ENCODE measurements around the gene SAMD4B.

Gene SAMD4B

DNA sequence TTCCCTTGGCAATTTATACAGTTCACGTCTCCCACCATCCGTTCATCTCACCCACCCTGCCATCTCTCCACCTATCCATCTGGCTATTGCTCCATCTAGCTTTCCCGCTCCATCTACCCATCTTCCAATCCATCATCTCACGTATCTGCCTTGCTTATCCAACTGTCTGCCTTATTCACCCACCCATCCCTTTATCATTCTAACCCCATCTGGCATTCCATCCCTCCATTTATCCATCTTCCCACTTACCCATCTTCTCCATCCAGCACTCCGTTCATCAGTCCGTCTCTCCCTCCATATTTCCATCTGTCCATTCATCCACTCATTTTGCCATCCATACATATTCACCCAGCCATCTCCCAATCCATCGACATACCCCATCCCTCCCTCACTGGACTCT lies 83.5 kb downstream of the SAMD4B start:
- H3K4me3 ChIP-seq = no peak overlapping the region
- H3K4me1 ChIP-seq = peaks cover under 1% of the 10 kb centered on the region
- DNase-seq (ENCODE audit: low spot score in 2 of 2) = no peak
- H3K9me3 ChIP-seq = no peaks in the 10 kb centered on the region
- H3K27me3 ChIP-seq (ENCODE audit: low read depth) = no peaks in the 10 kb centered on the region
- H3K36me3 ChIP-seq (replicated peaks) = peaks cover 26% of the 10 kb centered on the region
- in situ Hi-C loops (cut with MboI; ENCODE audit: low sequenced_read_pairs) = no loop called here

DNA sequence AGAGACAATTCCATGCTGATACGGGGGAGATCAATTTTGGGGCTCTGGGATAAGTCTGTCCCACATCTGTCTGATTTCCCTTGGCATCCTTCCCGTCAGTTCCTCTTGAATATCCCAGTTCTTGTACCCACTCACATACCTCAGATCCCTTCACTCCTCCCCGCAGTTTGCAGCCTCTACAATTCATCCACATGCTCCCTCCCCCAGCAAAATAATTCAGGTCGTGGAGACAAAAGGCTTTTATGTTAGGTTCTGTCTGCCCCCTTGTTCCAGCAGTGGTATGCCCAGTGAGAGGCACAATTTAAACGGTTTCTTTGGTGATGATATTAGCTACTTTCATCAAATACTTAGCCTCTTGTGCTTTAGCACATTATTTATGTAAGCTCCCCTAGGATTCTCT lies 83.9 kb downstream of the SAMD4B start:
- no peaks in the 10 kb centered on the region for H3K9me3 ChIP-seq
- no peak overlapping the region for H3K4me3 ChIP-seq
- H3K36me3 ChIP-seq (replicated peaks) = peaks cover 25% of the 10 kb centered on the region
- peaks cover 4% of the 10 kb centered on the region for H3K4me1 ChIP-seq
- H3K27me3 ChIP-seq (ENCODE audit: low read depth) = no peaks in the 10 kb centered on the region
- DNase-seq (ENCODE audit: low spot score in 2 of 2) = no peak
- in situ Hi-C loops (cut with MboI; ENCODE audit: low sequenced_read_pairs) = no loop called here

DNA sequence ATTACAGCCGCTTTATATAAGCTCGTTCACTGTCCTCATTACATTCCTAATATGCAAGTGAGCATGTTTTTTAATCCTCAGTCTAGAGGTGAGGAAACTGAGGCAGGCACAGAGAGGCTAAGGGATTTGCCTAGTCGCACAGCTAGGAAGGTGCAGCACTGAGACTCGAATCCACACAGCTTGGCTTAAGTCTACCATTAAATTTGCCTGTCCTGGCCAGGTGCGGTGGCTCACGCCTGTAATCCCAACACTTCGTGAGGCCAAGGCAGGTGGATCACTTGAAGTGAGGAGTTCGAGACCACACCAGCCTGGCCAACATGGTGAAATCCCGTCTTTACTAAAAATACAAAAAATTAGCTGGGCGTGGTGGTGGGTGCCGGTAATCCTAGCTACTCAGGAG lies 85.5 kb downstream of the SAMD4B start:
- in situ Hi-C loops (cut with MboI; ENCODE audit: low sequenced_read_pairs) = no loop called here
- Histone ChIP-seq H3K36me3 (replicated peaks) (peaks cover 24% of the 10 kb centered on the region), H3K27me3 (ENCODE audit: low read depth) (no peaks in the 10 kb centered on the region), H3K4me1 (peaks cover 6% of the 10 kb centered on the region), H3K9me3 (no peaks in the 10 kb centered on the region), H3K4me3 (no peak overlapping the region)
- no peak for DNase-seq (ENCODE audit: low spot score in 2 of 2)

DNA sequence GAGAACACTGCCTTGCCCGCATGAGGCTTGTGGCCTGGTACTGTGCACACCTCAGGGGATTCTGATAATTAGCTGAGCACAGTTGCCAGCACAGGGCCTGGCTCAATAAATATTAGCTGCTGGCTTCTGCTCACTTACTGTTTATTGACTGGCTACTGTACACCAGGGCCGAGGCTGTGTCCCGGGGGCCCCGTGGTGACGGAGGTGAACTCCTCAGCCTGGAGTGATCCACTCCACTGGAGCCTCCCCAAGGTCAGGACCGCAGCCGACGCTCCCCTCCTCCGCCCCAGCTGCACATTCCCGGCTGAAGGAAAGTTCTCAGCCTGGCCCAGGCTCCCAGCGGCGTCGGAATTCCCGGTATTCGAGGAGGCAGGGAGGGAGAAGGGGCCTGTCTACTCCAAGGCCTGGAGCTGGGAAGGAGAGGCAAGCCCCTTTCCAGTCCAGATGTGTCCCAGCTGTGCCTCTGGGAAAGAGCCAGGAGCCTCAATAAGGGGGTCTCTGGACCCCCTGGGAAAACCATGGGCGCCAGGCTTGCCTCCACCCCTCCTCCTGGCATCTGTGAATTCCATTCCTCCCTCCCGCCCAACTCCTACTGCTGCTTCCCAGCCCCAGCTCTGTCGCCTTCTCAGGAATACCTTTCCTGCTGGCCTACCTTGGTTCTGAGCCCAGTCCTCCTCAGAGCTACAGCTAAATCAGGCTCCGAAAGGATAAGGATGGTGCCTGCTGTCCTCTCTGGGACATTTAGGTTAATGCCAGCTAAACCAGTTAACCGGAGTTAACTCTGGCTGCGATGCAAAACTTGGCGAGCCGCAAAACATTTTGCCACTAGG lies 86.3 kb downstream of the SAMD4B start:
- H3K36me3 ChIP-seq (replicated peaks) = peaks cover 27% of the 10 kb centered on the region
- in situ Hi-C loops (cut with MboI; ENCODE audit: low sequenced_read_pairs) = no loop called here
- no peaks in the 10 kb centered on the region for H3K9me3 ChIP-seq
- H3K27me3 ChIP-seq (ENCODE audit: low read depth) = no peaks in the 10 kb centered on the region
- peaks cover 6% of the 10 kb centered on the region for H3K4me1 ChIP-seq
- peak in 1 of 2 experiments; percentile 67 for DNase-seq (ENCODE audit: low spot score in 2 of 2)
- no peak overlapping the region for H3K4me3 ChIP-seq

DNA sequence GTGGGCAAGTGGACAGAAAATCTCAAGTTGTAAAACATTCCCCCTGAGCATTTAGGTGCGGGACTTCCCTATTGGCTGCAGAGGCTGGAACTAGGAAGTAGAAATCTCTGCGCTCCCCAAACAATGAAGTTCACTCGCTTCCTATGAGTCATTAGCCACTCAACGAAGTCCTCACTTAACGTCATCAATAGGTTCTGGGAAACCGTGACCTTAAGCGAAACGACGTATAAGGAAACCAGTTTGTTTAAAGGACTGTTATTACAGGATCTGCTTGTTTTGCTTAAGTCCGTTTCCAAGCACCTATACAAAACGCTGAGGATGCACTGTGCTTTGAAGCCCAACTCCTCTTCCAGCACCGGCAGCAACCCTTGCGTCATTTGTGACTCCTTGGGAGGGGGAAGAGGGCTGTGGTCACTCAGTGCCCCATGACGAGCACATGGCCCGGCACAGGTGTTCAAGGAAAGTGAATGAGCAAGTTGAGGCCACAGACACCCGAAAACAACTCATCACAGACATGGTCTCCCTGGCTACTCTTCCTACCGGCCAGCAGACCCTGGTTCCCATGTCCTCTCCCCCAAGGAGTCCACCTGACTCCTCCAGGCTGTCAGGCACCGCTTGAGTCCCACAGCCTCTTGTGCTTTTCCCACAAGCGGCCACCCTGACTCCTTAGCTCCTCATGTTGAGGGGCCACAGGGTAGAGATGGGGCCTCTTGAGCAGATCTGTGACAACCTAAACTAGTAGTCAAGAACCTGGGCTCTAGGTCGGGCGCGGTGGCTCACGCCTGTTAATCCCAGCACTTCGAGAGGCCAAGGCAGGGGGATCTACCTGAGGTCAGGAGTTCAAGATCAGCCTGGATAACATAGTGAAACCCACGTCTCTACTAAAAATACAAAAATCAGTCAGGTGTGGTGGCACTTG lies 88.7 kb downstream of the SAMD4B start:
- DNase-seq (ENCODE audit: low spot score in 2 of 2) = peak; percentile 67 to 79
- Histone ChIP-seq H3K27me3 (ENCODE audit: low read depth) (no peaks in the 10 kb centered on the region), H3K4me1 (peaks cover 12% of the 10 kb centered on the region), H3K36me3 (replicated peaks) (peaks cover 40% of the 10 kb centered on the region), H3K4me3 (no peak overlapping the region), H3K9me3 (0 out of 2 replicates have a peak, but pooled peaks cover 4% of the 10 kb centered on the region)
- in situ Hi-C loops (cut with MboI; ENCODE audit: low sequenced_read_pairs) = no loop called here

DNA sequence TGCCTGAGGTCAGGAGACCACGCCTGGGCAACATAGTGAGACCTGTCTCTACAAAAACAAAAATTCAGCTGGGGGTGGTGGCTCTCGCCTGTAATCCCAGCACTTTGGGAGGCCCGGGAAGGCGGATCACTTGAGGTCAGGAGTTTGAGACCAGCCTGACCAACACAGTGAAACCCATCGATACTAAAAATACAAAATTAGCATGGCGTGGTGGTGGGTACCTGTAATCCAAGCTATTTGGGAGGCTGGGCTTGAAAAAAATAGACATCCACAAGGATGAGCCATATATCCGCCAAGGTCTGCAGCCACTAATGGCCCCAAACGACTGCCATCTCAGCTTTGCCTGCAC lies 90.4 kb downstream of the SAMD4B start:
- peaks cover 40% of the 10 kb centered on the region for H3K36me3 ChIP-seq (replicated peaks)
- no peak overlapping the region for H3K4me3 ChIP-seq

DNA sequence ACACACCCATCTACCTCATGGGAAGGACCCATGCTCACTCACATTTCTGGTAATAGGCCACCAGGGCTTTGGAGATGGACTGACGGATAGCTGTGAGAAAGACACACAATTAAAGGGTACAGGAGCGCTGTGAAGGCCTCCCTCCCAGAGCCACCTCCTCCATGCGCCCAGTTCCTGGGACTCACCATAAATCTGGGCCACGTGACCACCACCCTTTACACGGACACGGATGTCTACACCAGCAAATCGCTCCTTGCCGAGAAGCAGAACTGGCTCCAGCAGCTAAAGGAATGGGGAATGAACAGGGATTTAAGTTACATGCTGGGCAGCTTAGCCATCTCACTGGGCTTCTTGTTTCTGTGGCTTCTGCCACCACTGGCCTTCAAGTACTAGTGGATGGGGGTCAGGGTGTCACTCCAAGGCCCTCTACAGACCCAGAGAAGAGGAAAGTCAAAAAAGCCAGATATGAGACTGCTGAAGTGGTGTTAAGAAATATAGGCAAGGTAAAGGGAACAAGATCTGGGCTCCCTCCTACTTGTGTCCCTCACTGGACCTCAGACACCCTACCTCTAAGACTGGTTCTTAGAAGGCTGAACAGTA lies 91.4 kb downstream of the SAMD4B start:
- Histone ChIP-seq H3K4me1 (peaks cover 17% of the 10 kb centered on the region), H3K36me3 (replicated peaks) (peaks cover 40% of the 10 kb centered on the region), H3K27me3 (ENCODE audit: low read depth) (no peaks in the 10 kb centered on the region), H3K4me3 (no peak overlapping the region), H3K9me3 (0 out of 2 replicates have a peak, but pooled peaks cover 4% of the 10 kb centered on the region)
- DNase-seq (ENCODE audit: low spot score in 2 of 2) = no peak
- in situ Hi-C loops (cut with MboI; ENCODE audit: low sequenced_read_pairs) = no loop called here

More for the DNA sequence above, 90.4 kb downstream of the SAMD4B start:
- peaks cover 17% of the 10 kb centered on the region for H3K4me1 ChIP-seq
- H3K9me3 ChIP-seq = 0 out of 2 replicates have a peak, but pooled peaks cover 4% of the 10 kb centered on the region
- DNase-seq (ENCODE audit: low spot score in 2 of 2) = no peak
- H3K27me3 ChIP-seq (ENCODE audit: low read depth) = no peaks in the 10 kb centered on the region
- in situ Hi-C loops (cut with MboI; ENCODE audit: low sequenced_read_pairs) = no loop called here

DNA sequence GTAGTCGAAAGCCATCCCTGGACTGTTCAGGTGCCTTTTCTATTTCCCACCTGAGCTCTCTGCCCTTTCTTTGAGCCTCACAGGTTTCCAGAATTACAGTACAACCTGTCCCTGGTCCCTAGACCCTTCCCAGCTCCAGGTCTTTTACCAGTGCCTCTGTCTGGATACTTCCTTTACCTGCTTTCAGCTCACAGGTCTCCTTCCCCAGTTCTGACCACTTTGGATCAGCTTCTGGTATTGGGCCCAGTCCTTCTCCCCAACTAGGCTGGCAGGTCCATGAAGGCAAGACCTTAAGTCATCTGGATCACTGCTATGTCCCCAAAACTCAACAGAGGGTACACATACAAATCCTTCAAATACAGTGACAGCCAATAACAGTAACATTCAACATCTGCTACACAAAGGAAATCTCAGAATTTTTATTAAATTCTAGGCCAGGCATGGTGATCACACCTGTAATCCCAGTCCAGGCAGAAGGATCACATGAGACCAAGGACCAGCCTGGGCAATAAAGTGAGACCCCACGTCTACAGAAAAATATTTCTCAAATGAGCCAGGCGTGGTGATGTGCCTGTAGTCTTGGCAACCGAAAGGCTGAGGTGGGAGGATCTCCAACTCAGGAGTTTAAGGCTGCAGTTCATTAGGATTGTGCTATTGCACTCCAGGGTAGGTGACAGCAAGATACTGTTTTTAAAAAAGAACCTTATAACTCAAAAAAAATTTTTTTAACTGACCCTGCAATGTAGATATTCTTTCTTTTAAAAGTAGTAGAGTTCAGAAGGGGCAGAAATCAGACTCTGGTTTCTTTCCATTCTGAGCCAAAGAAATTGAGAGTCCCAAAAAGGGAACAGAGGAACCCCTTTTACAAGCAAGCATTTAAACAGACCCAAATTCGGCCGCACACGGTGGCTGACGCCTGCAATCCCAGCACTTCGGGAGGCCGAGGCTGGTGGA lies 92.2 kb downstream of the SAMD4B start:
- Histone ChIP-seq H3K9me3 (0 out of 2 replicates have a peak, but pooled peaks cover 4% of the 10 kb centered on the region), H3K27me3 (ENCODE audit: low read depth) (no peaks in the 10 kb centered on the region), H3K4me3 (peak overlapping the region; percentile 100), H3K36me3 (replicated peaks) (peaks cover 40% of the 10 kb centered on the region), H3K4me1 (peaks cover 17% of the 10 kb centered on the region)
- no peak for DNase-seq (ENCODE audit: low spot score in 2 of 2)
- in situ Hi-C loops (cut with MboI; ENCODE audit: low sequenced_read_pairs) = no loop called here
